ENCODE results near the gene BTRC. TPM values are rescaled to one million over a fixed set of nuclear protein-coding genes. Genes with fewer than 3 reads are reported as not detected.
"Not testable (repeated sequence)": the region's sequence is repeated elsewhere in the genome, so short reads cannot be mapped to it uniquely, and the experiment has no call there.

The BTRC gene
- total and polyA plus RNA-seq, 2 donors (not counting 3 experiments of a cell fraction or from before 2014, with no cell fraction given): 11.6 to 18.5 TPM

GRCh38 chr10:101358706-101359300 is 4.8 kb downstream of the BTRC start:
- CTCF ChIA-PET: interaction anchor here (1.3 kb wide), 1 partner anchor 8 kb away, joined by 5 read pairs; no protein-coding TSS in a partner anchor
- no peak for FAIRE-seq
- POLR2A ChIA-PET: no interaction called here

DNA sequence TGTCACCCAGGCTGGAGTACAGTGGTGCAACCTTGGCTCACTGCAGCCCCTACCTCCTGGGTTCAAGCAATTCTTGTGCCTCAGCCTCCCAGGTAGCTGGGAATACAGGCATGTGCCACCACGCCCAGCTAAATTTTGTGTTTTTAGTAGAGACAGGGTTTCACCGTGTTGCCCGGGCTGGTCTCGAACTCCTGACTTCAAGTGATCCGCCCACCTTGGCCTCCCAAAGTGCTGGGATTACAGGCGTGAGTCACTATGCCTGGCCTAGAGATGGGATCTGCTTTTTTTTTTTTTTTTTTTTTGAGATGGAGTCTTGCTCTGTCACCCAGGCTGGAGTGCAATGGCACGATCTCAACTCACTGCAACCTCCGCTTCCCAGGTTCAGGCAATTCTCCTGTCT is 6.1 kb downstream of the BTRC start:
- H2AFZ ChIP-seq (ENCODE audit: low read depth, low read length); FAIRE-seq; DNase-seq (ENCODE audit: low read depth, low spot score); dilution Hi-C loops (cut with MboI; ENCODE audit: extremely low pct_ligation_motif_present, low sequenced_read_pairs); H3K79me2 ChIP-seq (ENCODE audit: control insufficient read depth, insufficient read depth, low read length); H4K20me1 ChIP-seq (replicated peaks; ENCODE audit: control insufficient read depth, extremely low read depth, insufficient read depth, low read length); H3K36me3 ChIP-seq (ENCODE audit: control insufficient read depth in 2 of 2, extremely low read depth in 1 of 2, insufficient read depth in 2 of 2, low read length in 2 of 2); H3K9ac ChIP-seq (replicated peaks; ENCODE audit: extremely low read depth, insufficient read depth, low read length); POLR2A ChIA-PET; intact Hi-C loops (cut with micrococcal nuclease); H3K4me3 ChIP-seq (replicated peaks in 1 of 3; ENCODE audit: insufficient read depth in 1 of 3, low read depth in 1 of 3, low read length in 3 of 3); H3K4me2 ChIP-seq (ENCODE audit: insufficient read depth, low read length); H3K9me3 ChIP-seq (replicated peaks; ENCODE audit: control insufficient read depth, insufficient read depth, low read length); H3K4me1 ChIP-seq (ENCODE audit: control insufficient read depth, extremely low read depth, insufficient read depth, low read length); BruUV-seq (replicated peaks); H3K27me3 ChIP-seq (ENCODE audit: control insufficient read depth in 2 of 2, insufficient read depth in 2 of 2, low read length in 2 of 2); H3K9me1 ChIP-seq (replicated peaks; ENCODE audit: control insufficient read depth, extremely low read depth, insufficient read depth, low read length); H3K27ac ChIP-seq (ENCODE audit: insufficient read depth, low read depth, low read length): not testable (repeated sequence)
- CTCF ChIA-PET: interaction anchor here (1.4 to 2.0 kb wide), 2 partner anchors 13 to 107 kb away, joined by 3 to 4 read pairs; no protein-coding TSS in a partner anchor

More at GRCh38 chr10:101358706-101359300, 4.8 kb downstream of the BTRC start:
- Histone ChIP-seq H3K4me1 (ENCODE audit: control insufficient read depth, extremely low read depth, insufficient read depth, low read length) (peaks cover 7% of the 10 kb centered on the region), H4K20me1 (replicated peaks; ENCODE audit: control insufficient read depth, extremely low read depth, insufficient read depth, low read length) (no peaks in the 10 kb centered on the region), H3K4me2 (ENCODE audit: insufficient read depth, low read length) (no peak overlapping the region), H3K79me2 (ENCODE audit: control insufficient read depth, insufficient read depth, low read length) (peaks cover 14% of the 10 kb centered on the region), H3K27ac (ENCODE audit: insufficient read depth, low read depth, low read length) (no peak overlapping the region), H3K36me3 (ENCODE audit: control insufficient read depth in 2 of 2, extremely low read depth in 1 of 2, insufficient read depth in 2 of 2, low read length in 2 of 2) (no peaks in the 10 kb centered on the region), H3K9me3 (replicated peaks; ENCODE audit: control insufficient read depth, insufficient read depth, low read length) (no peaks in the 10 kb centered on the region), H2AFZ (ENCODE audit: low read depth, low read length) (no peak overlapping the region), H3K9ac (replicated peaks; ENCODE audit: extremely low read depth, insufficient read depth, low read length) (no peak overlapping the region), H3K9me1 (replicated peaks; ENCODE audit: control insufficient read depth, extremely low read depth, insufficient read depth, low read length) (no peaks in the 10 kb centered on the region), H3K27me3 (ENCODE audit: control insufficient read depth in 2 of 2, insufficient read depth in 2 of 2, low read length in 2 of 2) (no peaks in the 10 kb centered on the region), H3K4me3 (replicated peaks in 1 of 3; ENCODE audit: insufficient read depth in 1 of 3, low read depth in 1 of 3, low read length in 3 of 3) (no peak overlapping the region)
- dilution Hi-C loops (cut with MboI; ENCODE audit: extremely low pct_ligation_motif_present, low sequenced_read_pairs): no loop called here
- TF ChIP-seq GATA2 (IDR thresholded peaks at IDR 0.05; ENCODE audit: insufficient read depth, insufficient read length, low read depth, low read length): no peak
- no peak for TF ChIP-seq FOS (IDR thresholded peaks at IDR 0.05; ENCODE audit: borderline replicate concordance, insufficient read depth, low read length)
- TF ChIP-seq MYC (IDR thresholded peaks at IDR 0.05; ENCODE audit: low read depth, low read length): no peak
- no peak for TF ChIP-seq CTCF (IDR thresholded peaks at IDR 0.05; ENCODE audit: extremely low read depth in 1 of 2, insufficient read depth in 1 of 2, low read depth in 1 of 2, low read length in 2 of 2)
- no peak for TF ChIP-seq JUN (IDR thresholded peaks at IDR 0.05; ENCODE audit: borderline replicate concordance, insufficient read depth, insufficient read length, low read depth)
- no peak for TF ChIP-seq POLR2A (IDR thresholded peaks at IDR 0.05; ENCODE audit: low read depth, low read length)
- no peak for TF ChIP-seq EZH2 (IDR thresholded peaks at IDR 0.05; ENCODE audit: borderline replicate concordance, low read depth, low read length, severe bottlenecking)
- TF ChIP-seq, protein P1, sequence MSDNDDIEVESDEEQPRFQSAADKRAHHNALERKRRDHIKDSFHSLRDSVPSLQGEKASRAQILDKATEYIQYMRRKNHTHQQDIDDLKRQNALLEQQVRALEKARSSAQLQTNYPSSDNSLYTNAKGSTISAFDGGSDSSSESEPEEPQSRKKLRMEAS (IDR thresholded peaks at IDR 0.05; ENCODE audit: insufficient read depth, insufficient read length): no peak
- TF ChIP-seq POLR2AphosphoS5 (IDR thresholded peaks at IDR 0.05; ENCODE audit: insufficient read depth, low read depth, low read length): no peak
- BruUV-seq (replicated peaks): no TSS peak
- intact Hi-C loops (cut with micrococcal nuclease): no loop called here
- no peak for DNase-seq (ENCODE audit: low read depth, low spot score)

- intact Hi-C loops (cut with micrococcal nuclease); FAIRE-seq; H3K9me1 ChIP-seq (replicated peaks; ENCODE audit: control insufficient read depth, extremely low read depth, insufficient read depth, low read length); POLR2A ChIA-PET; H3K27me3 ChIP-seq (ENCODE audit: control insufficient read depth in 2 of 2, insufficient read depth in 2 of 2, low read length in 2 of 2); H3K4me1 ChIP-seq (ENCODE audit: control insufficient read depth, extremely low read depth, insufficient read depth, low read length); H3K36me3 ChIP-seq (ENCODE audit: control insufficient read depth in 2 of 2, extremely low read depth in 1 of 2, insufficient read depth in 2 of 2, low read length in 2 of 2); H3K4me2 ChIP-seq (ENCODE audit: insufficient read depth, low read length); H3K9me3 ChIP-seq (replicated peaks; ENCODE audit: control insufficient read depth, insufficient read depth, low read length); H3K27ac ChIP-seq (ENCODE audit: insufficient read depth, low read depth, low read length); H3K79me2 ChIP-seq (ENCODE audit: control insufficient read depth, insufficient read depth, low read length); BruUV-seq (replicated peaks); H3K4me3 ChIP-seq (replicated peaks in 1 of 3; ENCODE audit: insufficient read depth in 1 of 3, low read depth in 1 of 3, low read length in 3 of 3); H3K9ac ChIP-seq (replicated peaks; ENCODE audit: extremely low read depth, insufficient read depth, low read length); H4K20me1 ChIP-seq (replicated peaks; ENCODE audit: control insufficient read depth, extremely low read depth, insufficient read depth, low read length); dilution Hi-C loops (cut with MboI; ENCODE audit: extremely low pct_ligation_motif_present, low sequenced_read_pairs); H2AFZ ChIP-seq (ENCODE audit: low read depth, low read length); DNase-seq (ENCODE audit: low read depth, low spot score): not testable (repeated sequence)
- CTCF ChIA-PET: interaction anchor here (1.4 to 2.0 kb wide), 2 partner anchors 12 to 106 kb away, joined by 3 to 4 read pairs; no protein-coding TSS in a partner anchor
Observed at GRCh38 chr10:101360841-101361240, 6.9 kb downstream of the BTRC start.
